Nephron (organoid): Measurements from ENCODE around the gene SLC44A3.

Source experiments
- H3K27ac Mint-ChIP-seq, 3 experiments: 2 replicates each; pipeline ENCODE4 v1.8.0; 2020; ENCODE audit warnings: mixed read lengths in 3 of 3, mild to moderate bottlenecking in 2 of 3, moderate library complexity in 1 of 3
- H3K27me3 Mint-ChIP-seq: 2 replicates; pipeline ENCODE4 v1.8.0; 2021; ENCODE audit warnings: low read depth, mild to moderate bottlenecking, moderate library complexity, mixed read lengths
- H3K36me3 Mint-ChIP-seq: 2 replicates; pipeline ENCODE4 v1.8.0; 2020; ENCODE audit warnings: low read depth, mixed read lengths
- H3K4me1 Mint-ChIP-seq: 2 replicates; pipeline ENCODE4 v1.8.0; 2020; ENCODE audit warnings: mixed read lengths
- H3K4me3 Mint-ChIP-seq, 3 experiments: 2 replicates each; pipeline ENCODE4 v1.8.0; 2020; ENCODE audit warnings: mild to moderate bottlenecking in 3 of 3, mixed read lengths in 3 of 3, moderate library complexity in 2 of 3
- H3K9me3 Mint-ChIP-seq: 2 replicates; pipeline ENCODE4 v1.8.0; 2020; ENCODE audit warnings: mixed read lengths
- CTCF ChIP-seq, 3 experiments: fragments of 200-600 bp; sonication (generic); IDR thresholded peaks; one replicate each; pipeline ENCODE4 v1.5.0; 2021; ENCODE audit warnings: antibody characterized with exemption in 3 of 3; ENCODE audit not compliant: unreplicated experiment in 3 of 3

The SLC44A3 gene

GRCh38 chr1:94906382-94906781, 86.2 kb downstream of the SLC44A3 start:
- H3K9me3 Mint-ChIP-seq = no peaks in the 10 kb centered on the region
- H3K36me3 Mint-ChIP-seq = peaks cover 69% of the 10 kb centered on the region
- H3K27ac Mint-ChIP-seq = peak overlapping the region; percentile 85 to 87 (median 86)
- peak overlapping the region in 2 of 3 experiments; percentile 20 to 42 for H3K4me3 Mint-ChIP-seq
- no peak for TF ChIP-seq CTCF (IDR thresholded peaks at IDR 0.05; ENCODE audit: unreplicated experiment in 3 of 3)
- peaks cover 81% of the 10 kb centered on the region for H3K4me1 Mint-ChIP-seq
- no peaks in the 10 kb centered on the region for H3K27me3 Mint-ChIP-seq

GRCh38 chr1:94907136-94907535, 87.0 kb downstream of the SLC44A3 start:
- H3K4me3 Mint-ChIP-seq = peak overlapping the region in 2 of 3 experiments; percentile 21 to 55
- peaks cover 73% of the 10 kb centered on the region for H3K4me1 Mint-ChIP-seq
- H3K36me3 Mint-ChIP-seq = peaks cover 62% of the 10 kb centered on the region
- peak overlapping the region; percentile 85 to 87 (median 86) for H3K27ac Mint-ChIP-seq
- H3K9me3 Mint-ChIP-seq = no peaks in the 10 kb centered on the region
- TF ChIP-seq CTCF (IDR thresholded peaks at IDR 0.05; ENCODE audit: unreplicated experiment in 3 of 3) = no peak
- no peaks in the 10 kb centered on the region for H3K27me3 Mint-ChIP-seq

- Mint-ChIP-seq H3K27me3 (no peaks in the 10 kb centered on the region), H3K4me3 (peak overlapping the region in 2 of 3 experiments; percentile 50 to 55), H3K36me3 (peaks cover 58% of the 10 kb centered on the region), H3K4me1 (peaks cover 71% of the 10 kb centered on the region), H3K9me3 (no peaks in the 10 kb centered on the region), H3K27ac (peak overlapping the region; percentile 82 to 86 (median 85))
- no peak for TF ChIP-seq CTCF (IDR thresholded peaks at IDR 0.05; ENCODE audit: unreplicated experiment in 3 of 3)
Measured at GRCh38 chr1:94908190-94908589, 88.0 kb downstream of the SLC44A3 start.

- Mint-ChIP-seq H3K27ac (peak overlapping the region; percentile 72 to 86 (median 82)), H3K4me1 (peaks cover 71% of the 10 kb centered on the region), H3K9me3 (no peaks in the 10 kb centered on the region), H3K4me3 (peak overlapping the region in 2 of 3 experiments; percentile 27 to 52), H3K36me3 (peaks cover 58% of the 10 kb centered on the region), H3K27me3 (no peaks in the 10 kb centered on the region)
- no peak for TF ChIP-seq CTCF (IDR thresholded peaks at IDR 0.05; ENCODE audit: unreplicated experiment in 3 of 3)
Measured at GRCh38 chr1:94908965-94909364, 88.8 kb downstream of the SLC44A3 start.

- H3K27me3 Mint-ChIP-seq = no peaks in the 10 kb centered on the region
- peak overlapping the region; percentile 72 to 86 (median 82) for H3K27ac Mint-ChIP-seq
- peaks cover 73% of the 10 kb centered on the region for H3K4me1 Mint-ChIP-seq
- no peak for TF ChIP-seq CTCF (IDR thresholded peaks at IDR 0.05; ENCODE audit: unreplicated experiment in 3 of 3)
- H3K4me3 Mint-ChIP-seq = peak overlapping the region in 2 of 3 experiments; percentile 27 to 52
- H3K36me3 Mint-ChIP-seq = peaks cover 63% of the 10 kb centered on the region
- H3K9me3 Mint-ChIP-seq = no peaks in the 10 kb centered on the region
Measured at GRCh38 chr1:94909486-94909885, 89.3 kb downstream of the SLC44A3 start.
